Stimulated activated CD8-positive, alpha-beta memory T cell treated with anti-CD3 and anti-CD28 coated beads, Interleukin-7, amount 100 ng/mL, for 1 hour (primary cell): ENCODE data around the gene CWH43.
"Not testable (repeated sequence)": the region's sequence is repeated elsewhere in the genome, so short reads cannot be mapped to it uniquely, and the experiment has no call there.

ENCODE experiments used
- DNase-seq, 2 donors: peaks; one replicate each; pipeline ENCODE4 v3.0.0-alpha.2; 2020; ENCODE audit warnings: low read depth in 2 of 2

CWH43 gene

GRCh38 chr4:49097071-49097470 lies 111.0 kb downstream of the CWH43 start:
- not testable (repeated sequence) for DNase-seq

GRCh38 chr4:49097505-49097904 lies 111.4 kb downstream of the CWH43 start:
- DNase-seq, result not testable (repeated sequence)

DNA sequence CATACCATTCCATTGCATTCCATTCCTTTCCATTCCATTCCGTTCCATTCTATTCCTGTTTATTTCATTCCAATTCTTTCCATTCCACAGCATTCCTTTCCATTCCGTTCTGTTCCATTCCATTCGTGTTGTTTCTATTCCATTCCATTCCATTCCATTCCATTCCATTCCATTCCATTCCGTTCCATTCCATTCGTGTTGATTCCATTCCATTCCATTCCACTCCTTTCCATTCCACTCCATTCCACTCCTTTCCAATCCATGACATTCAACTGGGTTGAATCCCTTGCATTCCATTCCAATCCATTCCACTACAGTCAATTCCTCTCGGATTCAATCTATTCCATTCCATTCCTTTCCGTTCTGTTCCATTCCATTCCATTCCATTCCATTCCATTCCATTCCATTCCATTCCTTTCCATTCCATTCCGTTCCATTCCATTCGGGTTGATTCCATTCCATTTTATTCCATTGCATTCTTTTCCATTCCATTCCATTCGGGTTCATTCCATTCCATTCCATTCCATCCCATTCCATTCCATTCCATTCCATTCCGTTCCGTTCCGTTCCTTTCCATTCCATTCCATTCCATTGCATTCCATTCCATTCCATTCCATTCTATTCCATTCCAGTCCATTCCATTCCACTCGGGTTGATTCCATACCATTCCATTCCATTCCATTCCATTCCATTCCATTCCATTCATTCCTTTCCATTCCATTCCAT lies 112.1 kb downstream of the CWH43 start:
- DNase-seq, result not testable (repeated sequence)

DNA sequence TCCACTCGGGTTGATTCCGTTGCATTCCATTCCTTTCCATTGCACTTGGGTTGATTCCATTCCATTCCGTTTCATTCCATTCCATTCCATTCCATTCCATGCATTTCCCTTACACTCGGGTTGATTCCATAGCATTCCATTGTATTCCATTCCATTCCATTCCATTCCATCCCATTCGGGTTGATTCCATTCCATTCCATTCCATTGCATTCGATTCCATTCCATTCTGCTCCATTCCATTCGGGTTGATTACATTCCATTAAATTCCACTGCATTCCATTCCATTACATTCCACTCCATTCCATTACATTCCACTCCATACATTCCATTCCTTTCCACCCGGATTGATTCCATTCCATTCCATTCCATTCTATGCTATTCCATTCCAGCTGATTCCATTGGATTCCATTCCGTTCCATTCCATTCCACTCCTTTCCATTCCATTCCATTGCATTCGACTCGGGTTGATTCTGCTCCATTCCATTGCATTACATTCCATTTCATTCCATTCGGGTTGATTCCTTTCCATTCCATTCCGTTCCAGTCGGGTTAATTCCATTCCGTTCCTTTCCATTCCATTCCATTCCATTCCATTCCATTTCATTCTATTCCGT lies 113.9 kb downstream of the CWH43 start:
- not testable (repeated sequence) for DNase-seq

GRCh38 chr4:49102344-49102898 lies 116.3 kb downstream of the CWH43 start:
- not testable (repeated sequence) for DNase-seq

DNA sequence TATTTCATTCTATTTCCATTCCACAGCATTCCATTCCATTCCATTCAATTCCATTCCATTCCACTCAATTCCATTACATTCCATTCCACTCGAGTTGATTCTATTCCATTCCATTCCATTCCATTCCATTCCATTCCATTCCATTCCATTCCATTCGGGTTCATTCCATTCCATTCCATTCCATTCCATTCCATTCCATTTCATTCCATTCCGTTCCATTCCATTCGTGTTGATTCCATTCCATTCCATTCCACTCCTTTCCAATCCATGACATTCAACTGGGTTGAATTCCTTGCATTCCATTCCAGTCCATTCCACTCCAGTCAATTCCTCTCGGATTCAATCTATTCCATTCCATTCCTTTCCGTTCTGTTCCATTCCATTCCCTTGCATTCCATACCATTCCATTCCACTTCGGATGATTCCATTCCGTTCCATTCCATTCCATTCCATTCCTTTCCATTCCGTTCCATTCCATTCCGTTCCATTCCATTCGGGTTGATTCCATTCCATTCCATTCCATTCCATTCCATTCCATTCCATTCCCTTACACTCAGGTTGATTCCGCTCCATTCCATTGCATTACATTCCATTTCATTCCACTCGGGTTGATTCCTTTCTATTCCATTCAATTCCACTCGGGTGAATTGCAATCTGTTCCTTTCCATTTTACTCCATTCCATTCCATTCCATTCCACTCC lies 117.5 kb downstream of the CWH43 start:
- DNase-seq, result not testable (repeated sequence)

- not testable (repeated sequence) for DNase-seq
These were observed 118.3 kb downstream of the CWH43 start for GRCh38 chr4:49104231-49104930.

GRCh38 chr4:49105248-49105904 lies 119.3 kb downstream of the CWH43 start:
- DNase-seq, result not testable (repeated sequence)

- not testable (repeated sequence) for DNase-seq
These were observed 121.2 kb downstream of the CWH43 start for GRCh38 chr4:49107262-49107661.

DNA sequence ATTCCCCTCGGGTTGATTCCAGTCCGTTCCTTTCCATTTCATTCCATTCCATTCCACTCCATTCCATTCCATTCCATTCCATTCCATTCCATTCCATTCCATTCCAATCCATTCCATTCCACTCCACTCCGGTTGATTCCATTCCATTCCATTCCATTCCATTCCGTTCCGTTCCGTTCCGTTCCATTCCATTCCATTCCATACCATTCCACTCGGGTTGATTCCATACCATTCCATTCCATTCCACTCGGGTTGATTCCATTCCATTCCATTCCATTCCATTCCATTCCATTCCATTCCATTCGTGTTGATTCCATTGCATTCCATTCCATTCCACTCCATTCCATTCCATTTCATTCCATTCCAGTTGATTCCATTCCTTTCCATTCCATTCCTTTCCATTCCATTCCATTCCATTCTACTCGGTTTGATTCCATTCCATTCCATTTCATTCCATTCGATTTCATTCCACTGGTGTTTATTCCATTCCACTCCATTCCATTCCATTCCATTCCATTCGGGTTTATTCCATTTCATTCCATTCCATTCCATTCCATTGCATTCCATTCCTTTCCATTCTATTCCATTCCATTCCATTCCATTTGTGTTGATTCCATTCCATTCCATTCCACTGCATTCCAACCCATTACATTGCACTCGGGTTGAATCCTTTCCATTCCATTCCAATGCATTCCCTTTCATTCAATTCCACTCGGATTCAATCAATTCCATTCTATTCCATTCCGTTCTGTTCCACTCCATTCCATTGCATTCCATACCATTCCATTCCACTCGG lies 122.3 kb downstream of the CWH43 start:
- DNase-seq, result not testable (repeated sequence)

DNA sequence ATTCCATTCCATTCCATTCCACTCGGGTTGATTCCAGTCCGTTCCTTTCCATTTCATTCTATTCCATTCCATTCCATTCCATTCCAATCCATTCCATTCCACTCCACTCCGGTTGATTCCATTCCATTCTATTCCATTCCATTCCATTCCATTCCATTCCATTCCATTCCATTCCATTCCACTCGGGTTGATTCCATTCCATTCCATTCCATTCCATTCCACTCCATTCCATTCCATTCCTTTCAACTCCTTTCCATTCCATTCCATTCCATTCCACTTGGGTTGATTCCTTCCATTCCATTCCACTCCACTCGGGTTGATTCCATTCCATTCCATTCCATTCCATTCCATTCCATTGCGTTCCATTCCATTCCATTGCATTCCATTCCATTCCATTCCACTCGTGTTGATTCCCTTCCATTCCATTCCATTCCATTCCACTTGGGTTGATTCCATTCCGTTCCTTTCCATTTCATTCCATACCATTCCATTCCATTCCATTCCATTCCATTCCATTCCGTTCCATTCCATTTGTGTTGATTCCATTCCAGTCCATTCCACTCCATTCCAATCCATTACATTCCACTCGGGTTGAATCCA lies 123.6 kb downstream of the CWH43 start:
- DNase-seq, result not testable (repeated sequence)

- DNase-seq, result not testable (repeated sequence)
These were observed 124.5 kb downstream of the CWH43 start for GRCh38 chr4:49110579-49110978.
